Endothelial cell of umbilical vein (primary cell): Measurements from ENCODE around the gene DCLRE1B.

Source experiments
- CTCF ChIP-seq, 2 donors: IDR thresholded peaks; 1 replicate in 1 of 2; 2 replicates in 1 of 2; pipeline ENCODE4 v1.5.1; 2011; ENCODE audit warnings: low read length in 2 of 2, mild to moderate bottlenecking in 2 of 2, moderate library complexity in 2 of 2, control low read depth in 1 of 2, inconsistent platforms in 1 of 2, low read depth in 1 of 2; ENCODE audit not compliant: insufficient read depth in 1 of 2; ENCODE audit errors: extremely low read depth in 1 of 2
- EZH2 ChIP-seq: IDR thresholded peaks from 2 replicates; pipeline ENCODE4 v1.6.1; 2012; ENCODE audit warnings: borderline replicate concordance, low read depth, mild to moderate bottlenecking, moderate library complexity, low read length, inconsistent platforms; ENCODE audit not compliant: severe bottlenecking
- FOS ChIP-seq: IDR thresholded peaks from 2 replicates; pipeline ENCODE4 v1.6.1; 2011; ENCODE audit warnings: mild to moderate bottlenecking, low read length, moderate library complexity, borderline replicate concordance; ENCODE audit not compliant: insufficient read depth
- MYC ChIP-seq: IDR thresholded peaks from one replicate; pipeline ENCODE4 v1.6.1; 2011; ENCODE audit warnings: mild to moderate bottlenecking, low read depth, low read length
- POLR2A ChIP-seq: IDR thresholded peaks from 2 replicates; pipeline ENCODE4 v1.6.1; 2012; ENCODE audit warnings: low read depth, mild to moderate bottlenecking, control low read depth, low read length
- POLR2AphosphoS5 ChIP-seq: IDR thresholded peaks from 2 replicates; pipeline ENCODE4 v1.6.1; 2012; ENCODE audit warnings: low read depth, mild to moderate bottlenecking, control low read depth, low read length, moderate library complexity; ENCODE audit not compliant: insufficient read depth

- no peak for TF ChIP-seq POLR2A
- no peak for TF ChIP-seq CTCF (IDR thresholded peaks at IDR 0.05; ENCODE audit: extremely low read depth in 1 of 2, insufficient read depth in 1 of 2, low read depth in 1 of 2, low read length in 2 of 2)
- TF ChIP-seq MYC, result no peak
- TF ChIP-seq POLR2AphosphoS5, result no peak
- no peak for TF ChIP-seq FOS
- no peak for TF ChIP-seq EZH2
These were observed 46.1 kb upstream of the DCLRE1B start for GRCh38 chr1:113858982-113859381.
